NCI-H1694 (cell line): ENCODE data around the gene NMS.

Experiments used
- DNase-seq: peaks from one replicate; lab custom pipeline; 2025; lab: John Stamatoyannopoulos, UW

Gene NMS

GRCh38 chr2:100485396-100485795 is 15.1 kb downstream of the NMS start:
- DNase-seq, result no peak

- no peak for DNase-seq
Observed at GRCh38 chr2:100494712-100495111, 24.4 kb downstream of the NMS start.

- DNase-seq, result no peak
Observed at GRCh38 chr2:100502782-100503181, 32.5 kb downstream of the NMS start.

GRCh38 chr2:100504542-100504941 is 34.3 kb downstream of the NMS start:
- no peak for DNase-seq

GRCh38 chr2:100509066-100509465 is 38.8 kb downstream of the NMS start:
- no peak for DNase-seq

GRCh38 chr2:100513650-100514049 is 43.4 kb downstream of the NMS start:
- no peak for DNase-seq

GRCh38 chr2:100517556-100517955 is 47.3 kb downstream of the NMS start:
- no peak for DNase-seq

GRCh38 chr2:100518801-100519200 is 48.5 kb downstream of the NMS start:
- no peak for DNase-seq

- no peak for DNase-seq
Observed at GRCh38 chr2:100520224-100520623, 49.9 kb downstream of the NMS start.

- DNase-seq, result no peak
Observed at GRCh38 chr2:100522430-100522829, 52.1 kb downstream of the NMS start.

GRCh38 chr2:100524331-100524730 is 54.0 kb downstream of the NMS start:
- DNase-seq, result no peak

- no peak for DNase-seq
Observed at GRCh38 chr2:100526868-100527267, 56.6 kb downstream of the NMS start.

GRCh38 chr2:100527440-100528015 is 57.2 kb downstream of the NMS start:
- DNase-seq, result no peak

- DNase-seq, result no peak
Observed at GRCh38 chr2:100529176-100529575, 58.9 kb downstream of the NMS start.

GRCh38 chr2:100529900-100530299 is 59.6 kb downstream of the NMS start:
- DNase-seq, result no peak
